Caki2 (cell line): ENCODE data around the gene UMPS. TPM values are rescaled to one million over a fixed set of nuclear protein-coding genes. Genes with fewer than 3 reads are reported as not detected.
"Not testable (repeated sequence)": the region's sequence is repeated elsewhere in the genome, so short reads cannot be mapped to it uniquely, and the experiment has no call there.

Experiments
- DNase-seq: peaks from one replicate; pipeline ENCODE4 v3.0.0-alpha.2; 2015; ENCODE audit warnings: low read depth
- in situ Hi-C: cut with HindIII; loops from 2 replicates; pipeline ENCODE4 v1.10.0; 2016; ENCODE audit warnings: low sequenced_read_pairs, low pct_unique_long_range_greater_than_20kb, mixed read lengths
- total RNA-seq: library from RNA; depleted of rRNA; stranded (reverse); fragments of >200 nt; shearing (Covaris generic); gene quantifications from 2 replicates; pipeline ENCODE4 v1.2.3, GENCODE V29; 2014; ENCODE audit warnings: low replicate concordance

UMPS gene
- total RNA-seq, 1 experiment from 2014 or later, result 49.3 TPM

- in situ Hi-C loops, result loop anchor here (25.0 kb wide), 1 partner anchor 117 kb away; the partner anchor contains the start of gene ITGB5
- no peak for DNase-seq
Observed at GRCh38 chr3:124770336-124771082, 40.3 kb downstream of the UMPS start.

- DNase-seq, result no peak
- in situ Hi-C loops, result loop anchor here (25.0 kb wide), 1 partner anchor 116 kb away; the partner anchor contains the start of gene ITGB5
Observed at GRCh38 chr3:124771083-124771445, 40.8 kb downstream of the UMPS start.

- DNase-seq, result peak; percentile 98
- in situ Hi-C loops, result loop anchor here (25.0 kb wide), 1 partner anchor 115 kb away; the partner anchor contains the start of gene ITGB5
Observed at GRCh38 chr3:124772081-124772831, 42.0 kb downstream of the UMPS start.

GRCh38 chr3:124773351-124774326 is 43.4 kb downstream of the UMPS start:
- in situ Hi-C loops, result loop anchor here (25.0 kb wide), 1 partner anchor 114 kb away; the partner anchor contains the start of gene ITGB5
- no peak for DNase-seq

GRCh38 chr3:124774327-124774718 is 44.1 kb downstream of the UMPS start:
- in situ Hi-C loops, result loop anchor here (25.0 kb wide), 1 partner anchor 113 kb away; the partner anchor contains the start of gene ITGB5
- DNase-seq, result peak; percentile 49

GRCh38 chr3:124774841-124775402 is 44.7 kb downstream of the UMPS start:
- in situ Hi-C loops, result loop anchor here (25.0 kb wide), 1 partner anchor 112 kb away; the partner anchor contains the start of gene ITGB5
- no peak for DNase-seq

GRCh38 chr3:124775877-124776276 is 45.6 kb downstream of the UMPS start:
- in situ Hi-C loops, result no loop called here
- no peak for DNase-seq

GRCh38 chr3:124776856-124777255 is 46.6 kb downstream of the UMPS start:
- DNase-seq, result no peak
- in situ Hi-C loops, result no loop called here

GRCh38 chr3:124777762-124778470 is 47.7 kb downstream of the UMPS start:
- in situ Hi-C loops, result no loop called here
- no peak for DNase-seq

GRCh38 chr3:124779116-124779515 is 48.9 kb downstream of the UMPS start:
- DNase-seq, result no peak
- in situ Hi-C loops, result no loop called here

GRCh38 chr3:124779751-124780191 is 49.5 kb downstream of the UMPS start:
- in situ Hi-C loops, result no loop called here
- DNase-seq, result no peak

- in situ Hi-C loops, result no loop called here
Observed at GRCh38 chr3:124780356-124780755, 50.1 kb downstream of the UMPS start.

GRCh38 chr3:124780761-124781475 is 50.7 kb downstream of the UMPS start:
- DNase-seq, result no peak
- in situ Hi-C loops, result no loop called here

More at GRCh38 chr3:124780356-124780755, 50.1 kb downstream of the UMPS start:
- DNase-seq, result no peak

- in situ Hi-C loops, result no loop called here
- no peak for DNase-seq
Observed at GRCh38 chr3:124781476-124782376, 51.5 kb downstream of the UMPS start.

- in situ Hi-C loops, DNase-seq: not testable (repeated sequence)
Observed at GRCh38 chr3:124782377-124782712, 52.1 kb downstream of the UMPS start.

- no peak for DNase-seq
- in situ Hi-C loops, result no loop called here
Observed at GRCh38 chr3:124783696-124784095, 53.4 kb downstream of the UMPS start.
